ENCODE data around the gene SLC26A11.

- TF ChIP-seq, protein P1, sequence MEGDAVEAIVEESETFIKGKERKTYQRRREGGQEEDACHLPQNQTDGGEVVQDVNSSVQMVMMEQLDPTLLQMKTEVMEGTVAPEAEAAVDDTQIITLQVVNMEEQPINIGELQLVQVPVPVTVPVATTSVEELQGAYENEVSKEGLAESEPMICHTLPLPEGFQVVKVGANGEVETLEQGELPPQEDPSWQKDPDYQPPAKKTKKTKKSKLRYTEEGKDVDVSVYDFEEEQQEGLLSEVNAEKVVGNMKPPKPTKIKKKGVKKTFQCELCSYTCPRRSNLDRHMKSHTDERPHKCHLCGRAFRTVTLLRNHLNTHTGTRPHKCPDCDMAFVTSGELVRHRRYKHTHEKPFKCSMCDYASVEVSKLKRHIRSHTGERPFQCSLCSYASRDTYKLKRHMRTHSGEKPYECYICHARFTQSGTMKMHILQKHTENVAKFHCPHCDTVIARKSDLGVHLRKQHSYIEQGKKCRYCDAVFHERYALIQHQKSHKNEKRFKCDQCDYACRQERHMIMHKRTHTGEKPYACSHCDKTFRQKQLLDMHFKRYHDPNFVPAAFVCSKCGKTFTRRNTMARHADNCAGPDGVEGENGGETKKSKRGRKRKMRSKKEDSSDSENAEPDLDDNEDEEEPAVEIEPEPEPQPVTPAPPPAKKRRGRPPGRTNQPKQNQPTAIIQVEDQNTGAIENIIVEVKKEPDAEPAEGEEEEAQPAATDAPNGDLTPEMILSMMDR (IDR thresholded peaks at IDR 0.05; ENCODE audit: insufficient read depth, low read length, poor library complexity, severe bottlenecking): no peak
- TF ChIP-seq EZH2phosphoT487 (conservative IDR thresholded peaks at IDR 0.05; ENCODE audit: low read length): no peak
Measured at GRCh38 chr17:80265205-80266068, 45.2 kb downstream of the SLC26A11 start.
